ENCODE measurements around the gene NMRK1. TPM values are rescaled to one million over a fixed set of nuclear protein-coding genes. Genes with fewer than 3 reads are reported as not detected.

Gene NMRK1
- total RNA-seq, 2 donors from 2014 or later = 21.4 to 23.3 TPM

- no peak for ATAC-seq
- intact Hi-C loops (cut with DNase I) = no loop called here
- no peak for DNase-seq
Observed at GRCh38 chr9:75019654-75020053, 68.3 kb downstream of the NMRK1 start.

- intact Hi-C loops (cut with DNase I) = no loop called here
- no peak for ATAC-seq
- DNase-seq = no peak
Observed at GRCh38 chr9:75019022-75019421, 68.9 kb downstream of the NMRK1 start.

- DNase-seq (no peak), ATAC-seq (no peak)
- intact Hi-C loops (cut with DNase I) = no loop called here
Observed at GRCh38 chr9:75017378-75017777, 70.6 kb downstream of the NMRK1 start.

GRCh38 chr9:75013735-75014134, 74.2 kb downstream of the NMRK1 start:
- no peak for ATAC-seq
- no peak for DNase-seq
- intact Hi-C loops (cut with DNase I) = no loop called here

Other genes with a start within 250 kb of the NMRK1 start
- gene TRPM6, start 200.2 kb downstream of the NMRK1 start, total RNA-seq = under 1 TPM; 0.44 to 0.71 TPM
- gene C9orf40, start 135.2 kb downstream of the NMRK1 start, total RNA-seq = 1 to 10 TPM; 2.6 to 4.5 TPM
- gene CARNMT1, start 59.9 kb downstream of the NMRK1 start, total RNA-seq = 10 to 100 TPM; 13.4 to 13.5 TPM
- 10 to 100 TPM; 32.7 to 35.7 TPM for gene OSTF1, start 359 bp upstream of the NMRK1 start, total RNA-seq

All from left cardiac atrium (tissue), 4 donors.